ENCODE results near the gene TMEM132E. TPM values are rescaled to one million over a fixed set of nuclear protein-coding genes. Genes with fewer than 3 reads are reported as not detected.

Gene TMEM132E
- total and polyA plus RNA-seq, 2 of the 8 experiments (the other 6 are each of a cell fraction or from before 2014, with no cell fraction given) = 0.45 to 0.60 TPM

DNA sequence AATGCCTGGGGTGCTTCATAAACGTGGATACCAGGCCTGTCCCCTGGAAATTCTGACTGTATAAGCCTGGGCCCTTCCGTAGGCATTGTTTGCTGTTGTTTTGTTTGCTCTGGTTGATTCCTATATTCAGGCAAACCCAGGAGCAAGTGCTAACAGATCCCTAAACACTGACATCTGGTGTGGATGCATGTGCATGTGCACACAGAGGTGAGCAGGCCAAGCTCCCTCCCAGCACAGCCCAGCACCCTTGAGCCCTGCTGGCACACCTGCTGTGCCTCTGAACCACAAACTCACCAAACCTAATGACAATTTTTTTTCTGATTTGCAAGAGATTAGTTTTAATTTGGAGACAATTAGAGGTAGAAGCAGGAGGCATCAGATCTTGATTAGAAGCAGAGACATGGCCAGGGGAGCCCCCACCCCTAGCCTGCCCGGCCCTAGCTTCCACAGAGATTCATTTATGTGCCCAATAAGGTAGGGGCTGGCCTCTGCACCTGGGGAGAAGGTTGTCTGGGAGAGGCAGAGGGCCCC is 40.4 kb downstream of the TMEM132E start:
- no peaks in the 10 kb centered on the region for H3K79me1 ChIP-seq (ENCODE audit: low read depth, low read length)
- TF ChIP-seq HDAC2 (IDR thresholded peaks at IDR 0.05; ENCODE audit: borderline replicate concordance in 1 of 2, low read depth in 2 of 2, low read length in 2 of 2) = no peak
- no peak for TF ChIP-seq JUN (IDR thresholded peaks at IDR 0.05; ENCODE audit: low read depth, low read length)
- TF ChIP-seq ATF2 (IDR thresholded peaks at IDR 0.05; ENCODE audit: low read length) = no peak
- TF ChIP-seq EZH2 (IDR thresholded peaks at IDR 0.05; ENCODE audit: low read depth, low read length, severe bottlenecking) = no peak
- TF ChIP-seq TAF7 (optimal IDR thresholded peaks at IDR 0.05; ENCODE audit: borderline replicate concordance, low read depth, low read length) = no peak
- TF ChIP-seq TEAD4 (IDR thresholded peaks at IDR 0.05; ENCODE audit: low read depth, low read length) = no peak
- TF ChIP-seq SRF (IDR thresholded peaks at IDR 0.05; ENCODE audit: low read depth, low read length) = no peak
- no peak for TF ChIP-seq SIN3A (conservative IDR thresholded peaks at IDR 0.05 in 1 of 2, IDR thresholded peaks at IDR 0.05 in 1 of 2; ENCODE audit: low read depth in 1 of 2, low read length in 2 of 2)
- no peak for TF ChIP-seq RAD21 (IDR thresholded peaks at IDR 0.05 in 1 of 2, conservative IDR thresholded peaks at IDR 0.05 in 1 of 2; ENCODE audit: low read depth in 2 of 2, low read length in 2 of 2)
- no peak for TF ChIP-seq BRCA1 (IDR thresholded peaks at IDR 0.05; ENCODE audit: low read depth, low read length)
- no peak overlapping the region for H2BK15ac ChIP-seq (ENCODE audit: low read length)
- H3K4me1 ChIP-seq (replicated peaks in 1 of 4; ENCODE audit: control insufficient read depth in 3 of 4, insufficient read depth in 4 of 4, low read length in 3 of 4) = peaks cover 12 to 32% (median 23%) of the 10 kb centered on the region in 4 experiments
- peak overlapping the region; percentile 59 for H2BK120ac ChIP-seq (replicated peaks; ENCODE audit: low read depth, low read length)
- H3K9me3 ChIP-seq (ENCODE audit: insufficient read depth in 2 of 2, low read depth in 1 of 2, low read length in 1 of 2) = no peaks in the 10 kb centered on the region
- H3K4me3 ChIP-seq (ENCODE audit: extremely low read depth in 1 of 4, insufficient read depth in 2 of 4, low read depth in 3 of 4, low read length in 4 of 4) = no peak overlapping the region
- no peak overlapping the region for H3K18ac ChIP-seq (ENCODE audit: extremely low read depth, low read length)
- no peak overlapping the region for H2AFZ ChIP-seq (ENCODE audit: low read length)
- H2BK20ac ChIP-seq (ENCODE audit: low read length) = peak overlapping the region; percentile 23; the same call in 1 of the 2 replicates
- no peak overlapping the region for H4K5ac ChIP-seq (ENCODE audit: insufficient read length, low read depth, low read length)
- no peak overlapping the region for H3K4me2 ChIP-seq (ENCODE audit: insufficient read depth in 1 of 2, low read depth in 2 of 2, low read length in 2 of 2)
- DNase-seq (ENCODE audit: low read depth in 1 of 2, low spot score in 2 of 2) (no peak), FAIRE-seq (no peak)
- H3K14ac ChIP-seq (ENCODE audit: insufficient read length) = no peak overlapping the region
- H4K8ac ChIP-seq (ENCODE audit: extremely low read depth, insufficient read depth, low read length) = no peak overlapping the region
- H3K23ac ChIP-seq (ENCODE audit: insufficient read length) = no peak overlapping the region
- H3K79me2 ChIP-seq (ENCODE audit: control insufficient read depth in 1 of 2, insufficient read depth in 2 of 2, low read length in 2 of 2) = no peaks in the 10 kb centered on the region
- H4K91ac ChIP-seq (replicated peaks; ENCODE audit: insufficient read length, low read length) = no peak overlapping the region
- peaks cover 0 to 7% (median 2%) of the 10 kb centered on the region in 4 experiments; a peak in 3 of 7 replicates for H3K27me3 ChIP-seq (replicated peaks in 1 of 4; ENCODE audit: control insufficient read depth in 3 of 4, extremely low read depth in 1 of 4, insufficient read depth in 3 of 4, low read length in 3 of 4)
- no peaks in the 10 kb centered on the region; the same call in 1 of the 2 replicates for H3K23me2 ChIP-seq (ENCODE audit: low read depth, low read length)
- no peak overlapping the region for H3K4ac ChIP-seq (replicated peaks; ENCODE audit: insufficient read length, low read depth, low read length)
- ChIA-PET CTCF (ENCODE audit: partially characterized antibody) (interaction anchor here (0.7 to 3.0 kb wide), 4 partner anchors 15 to 301 kb away, joined by 3 to 18 read pairs (median 3); no protein-coding TSS in a partner anchor), POLR2A (ENCODE audit: partially characterized antibody) (no interaction called here)
- H2AK5ac ChIP-seq (ENCODE audit: low read depth, low read length) = no peak overlapping the region
- peak overlapping the region; percentile 22; the same call in 1 of the 2 replicates for H2BK12ac ChIP-seq (ENCODE audit: low read depth, low read length)
- no peak overlapping the region for H2BK5ac ChIP-seq (ENCODE audit: low read depth, low read length)
- WGBS, 2 experiments (ENCODE audit: extremely low coverage in 1 of 2, insufficient coverage in 1 of 2, insufficient read length in 1 of 2, insufficient replicate concordance in 2 of 2, low coverage in 1 of 2, low lambda C conversion rate in 2 of 2, missing lambda C conversion rate in 1 of 2) = 91% methylated on average over 3 of the region's 3 CpGs; no CpG with 5 or more reads in 1 of the 2 experiments
- no peaks in the 10 kb centered on the region for H4K20me1 ChIP-seq (replicated peaks in 1 of 2; ENCODE audit: control insufficient read depth in 1 of 2, insufficient read depth in 2 of 2, low read length in 2 of 2)
- no peak overlapping the region for H3K9ac ChIP-seq (replicated peaks in 1 of 4; ENCODE audit: extremely low read depth in 1 of 4, low read depth in 3 of 4, low read length in 3 of 4)
- H3K56ac ChIP-seq (replicated peaks; ENCODE audit: insufficient read length, low read depth, low read length) = no peak overlapping the region
- no peaks in the 10 kb centered on the region for H3K36me3 ChIP-seq (ENCODE audit: control insufficient read depth in 2 of 4, insufficient read depth in 4 of 4, low read length in 3 of 4)
- no peak overlapping the region for H3K27ac ChIP-seq (ENCODE audit: low read depth, low read length)

All from H1 (cell line).